NCI-H524 treated with DMSO at 0.1 percent for 48 hours (cell line): Measurements from ENCODE around the gene ZNF213.

Source experiments
- DNase-seq: peaks from one replicate; lab custom pipeline; 2025; lab: John Stamatoyannopoulos, UW

The ZNF213 gene

GRCh38 chr16:3101018-3101840 lies 33.6 kb upstream of the ZNF213 start:
- DNase-seq = no peak

- DNase-seq = no peak
Measured at GRCh38 chr16:3101841-3102470, 32.9 kb upstream of the ZNF213 start.

- peak; percentile 65 for DNase-seq
Measured at GRCh38 chr16:3106205-3106928, 28.5 kb upstream of the ZNF213 start.

GRCh38 chr16:3112058-3112880 lies 22.6 kb upstream of the ZNF213 start, which contains the start of gene ZNF205:
Gene ZNF205, plus strand, starts transcription at chr16:3112586. Its CDS starts 845 bp downstream, at chr16:3113431.
- no peak for DNase-seq

- DNase-seq = no peak
Measured at GRCh38 chr16:3112881-3113574, 21.8 kb upstream of the ZNF213 start.

- no peak for DNase-seq
Measured at GRCh38 chr16:3113765-3114479, 20.9 kb upstream of the ZNF213 start.

- DNase-seq = no peak
Measured at GRCh38 chr16:3115003-3115402, 19.8 kb upstream of the ZNF213 start.

GRCh38 chr16:3115561-3115960 lies 19.3 kb upstream of the ZNF213 start:
- DNase-seq = no peak

GRCh38 chr16:3118204-3118790 lies 16.5 kb upstream of the ZNF213 start:
- no peak for DNase-seq

GRCh38 chr16:3118846-3119245 lies 16.0 kb upstream of the ZNF213 start:
- no peak for DNase-seq

GRCh38 chr16:3119286-3119685 lies 15.5 kb upstream of the ZNF213 start:
- DNase-seq = no peak

GRCh38 chr16:3119701-3120408 lies 15.0 kb upstream of the ZNF213 start:
- no peak for DNase-seq

- DNase-seq = no peak
Measured at GRCh38 chr16:3120435-3120834, 14.4 kb upstream of the ZNF213 start.

- no peak for DNase-seq
Measured at GRCh38 chr16:3121851-3122467, 12.9 kb upstream of the ZNF213 start.

- DNase-seq = no peak
Measured at GRCh38 chr16:3122926-3123570, 11.8 kb upstream of the ZNF213 start.

GRCh38 chr16:3123986-3124886 lies 10.6 kb upstream of the ZNF213 start:
- peak; percentile 90 for DNase-seq

GRCh38 chr16:3127745-3128144 lies 7.1 kb upstream of the ZNF213 start:
- peak; percentile 93 for DNase-seq
